Liver (tissue), 9 donors: Measurements from ENCODE around the gene XAB2. TPM values are rescaled to one million over a fixed set of nuclear protein-coding genes. Genes with fewer than 3 reads are reported as not detected.

Experiments used
- DNase-seq: peaks from one replicate; pipeline ENCODE4 v3.0.0-alpha.2; 2017; ENCODE audit warnings: low spot score
- H3K27ac ChIP-seq, 2 donors: one replicate each; pipeline ENCODE4 v1.7.0; 2013; ENCODE audit warnings: inconsistent platforms in 2 of 2, low read length in 2 of 2, control low read depth in 1 of 2, low read depth in 1 of 2, mild to moderate bottlenecking in 1 of 2
- H3K27me3 ChIP-seq, 4 donors: one replicate each; pipeline versions ENCODE4 v1.6.1 to v1.7.0; 2013; ENCODE audit warnings: low read length in 3 of 4, inconsistent platforms in 1 of 4, mild to moderate bottlenecking in 1 of 4, moderate library complexity in 1 of 4; ENCODE audit not compliant: control insufficient read depth in 4 of 4, insufficient read depth in 4 of 4
- H3K36me3 ChIP-seq, 4 donors: one replicate each; pipeline versions ENCODE4 v1.6.1 to v1.7.0; 2013; ENCODE audit warnings: low read length in 3 of 4, mild to moderate bottlenecking in 3 of 4, low read depth in 1 of 4, moderate library complexity in 1 of 4; ENCODE audit not compliant: control insufficient read depth in 4 of 4, insufficient read depth in 3 of 4
- H3K4me1 ChIP-seq, 4 donors: one replicate each; pipeline versions ENCODE4 v1.6.1 to v1.7.0; 2013; ENCODE audit warnings: low read length in 3 of 4, mild to moderate bottlenecking in 3 of 4, moderate library complexity in 1 of 4; ENCODE audit not compliant: control insufficient read depth in 4 of 4, insufficient read depth in 4 of 4
- H3K4me3 ChIP-seq, 3 donors: one replicate each; pipeline versions ENCODE4 v1.6.1 to v1.7.0; 2013; ENCODE audit warnings: low read length in 3 of 3, control low read depth in 1 of 3, low read depth in 1 of 3, mild to moderate bottlenecking in 1 of 3
- H3K9ac ChIP-seq, 2 donors: one replicate each; pipeline ENCODE4 v1.7.0; 2013; ENCODE audit warnings: low read length in 2 of 2, mild to moderate bottlenecking in 2 of 2, moderate library complexity in 2 of 2, control low read depth in 1 of 2, low read depth in 1 of 2
- H3K9me3 ChIP-seq, 4 donors: one replicate each; pipeline versions ENCODE4 v1.6.1 to v1.7.0; 2013; ENCODE audit warnings: low read length in 3 of 4; ENCODE audit not compliant: control insufficient read depth in 4 of 4
- CTCF ChIP-seq: fragments of 150-350 bp; IDR thresholded peaks from 2 replicates; pipeline ENCODE4 v1.5.1; 2017; ENCODE audit warnings: improper control_type of control experiment, low read depth, low read length; ENCODE audit not compliant: missing input control
- FOXA1 ChIP-seq: IDR thresholded peaks from 2 replicates; pipeline ENCODE4 v1.6.1; 2016; ENCODE audit warnings: antibody characterized with exemption
- FOXA2 ChIP-seq: IDR thresholded peaks from 2 replicates; pipeline ENCODE4 v1.6.1; 2016; ENCODE audit warnings: antibody characterized with exemption
- GABPA ChIP-seq, 2 donors: IDR thresholded peaks in 1 of 2; conservative IDR thresholded peaks in 1 of 2; 2 replicates each; pipeline ENCODE4 v1.6.1; 2016; ENCODE audit warnings: antibody characterized with exemption in 2 of 2, mild to moderate bottlenecking in 1 of 2, moderate library complexity in 1 of 2
- HNF4A ChIP-seq, 2 donors: conservative IDR thresholded peaks; 2 replicates each; pipeline ENCODE4 v1.6.1; 2016; ENCODE audit warnings: antibody characterized with exemption in 2 of 2, mild to moderate bottlenecking in 2 of 2
- HNF4G ChIP-seq: IDR thresholded peaks from 2 replicates; pipeline ENCODE4 v1.6.1; 2016; ENCODE audit warnings: antibody characterized with exemption
- JUND ChIP-seq, 2 donors: IDR thresholded peaks; 2 replicates each; pipeline ENCODE4 v1.6.1; 2016; ENCODE audit warnings: antibody characterized with exemption in 2 of 2
- NR2F2 ChIP-seq: IDR thresholded peaks from 2 replicates; pipeline ENCODE4 v1.6.1; 2016; ENCODE audit warnings: antibody characterized with exemption
- RAD21 ChIP-seq, 2 donors: IDR thresholded peaks; 2 replicates each; pipeline ENCODE4 v1.6.1; 2016; ENCODE audit warnings: antibody characterized with exemption in 2 of 2, mild to moderate bottlenecking in 2 of 2
- REST ChIP-seq: IDR thresholded peaks from 2 replicates; pipeline ENCODE4 v1.6.1; 2016; ENCODE audit warnings: antibody characterized with exemption, mild to moderate bottlenecking
- RXRA ChIP-seq, 2 donors: IDR thresholded peaks; 2 replicates each; pipeline ENCODE4 v1.6.1; 2017 to 2018; ENCODE audit warnings: antibody characterized with exemption in 2 of 2, mild to moderate bottlenecking in 1 of 2
- SP1 ChIP-seq: IDR thresholded peaks from 2 replicates; pipeline ENCODE4 v1.6.1; 2018; ENCODE audit warnings: antibody characterized with exemption, mild to moderate bottlenecking
- TAF1 ChIP-seq: conservative IDR thresholded peaks from 2 replicates; pipeline ENCODE4 v1.6.1; 2016; ENCODE audit warnings: antibody characterized with exemption, mild to moderate bottlenecking
- YY1 ChIP-seq: IDR thresholded peaks from 2 replicates; pipeline ENCODE4 v1.6.1; 2016; ENCODE audit warnings: antibody characterized with exemption, mild to moderate bottlenecking
- WGBS: extraction: QIAGEN DNeasy Blood & Tissue Kit; methylation state at CpG from one replicate; pipeline ENCODE4 v1.1.7; 2013; 5-methylcytosine and 5-hydroxymethylcytosine counted together
- polyA plus RNA-seq, 2 donors: library from polyadenylated mRNA; stranded (reverse) in 1 of 2; unstranded in 1 of 2; fragments of 200-250 nt in 1 of 2; fragments of >200 nt in 1 of 2; fragmentation: Nextera tagmentation in 1 of 2; extraction: Ambion mirVana in 1 of 2; gene quantifications; one replicate each; pipeline versions ENCODE4 v1.2.1 to v1.2.3, GENCODE V29; 2013 to 2015
- total RNA-seq, 2 donors: library from RNA; depleted of rRNA; stranded (reverse); fragments of >200 nt; gene quantifications; one replicate each; pipeline ENCODE4 v1.2.3, GENCODE V29; 2014
- TF ChIP-seq, protein P1 (sequence below): IDR thresholded peaks from 2 replicates; pipeline ENCODE4 v1.6.1; 2016; ENCODE audit warnings: antibody characterized with exemption
- TF ChIP-seq, protein P2 (sequence below): IDR thresholded peaks from 2 replicates; pipeline ENCODE4 v1.6.1; 2016; ENCODE audit warnings: antibody characterized with exemption
- TF ChIP-seq, protein P3 (sequence below): IDR thresholded peaks from 2 replicates; pipeline ENCODE4 v1.6.1; 2016; ENCODE audit warnings: antibody characterized with exemption
- donor health status: healthy.
- donor health status: healthy.
- donor health status: healthy.
- donor health status: healthy.
- donor health status: healthy.

XAB2 gene
- total and polyA plus RNA-seq, 4 donors, result 5.1 to 21.3 (median 15.3) TPM

- DNase-seq, result no peak
- Histone ChIP-seq H3K36me3 (no peaks in the 10 kb centered on the region), H3K9me3 (no peaks in the 10 kb centered on the region), H3K9ac (no peak overlapping the region), H3K4me3 (no peak overlapping the region), H3K4me1 (peaks cover 0 to 8% (median 2%) of the 10 kb centered on the region in 4 donors), H3K27me3 (no peaks in the 10 kb centered on the region), H3K27ac (no peak overlapping the region)
- 67% methylated on average over 2 of the region's 2 CpGs for WGBS
- TF ChIP-seq, protein P1, sequence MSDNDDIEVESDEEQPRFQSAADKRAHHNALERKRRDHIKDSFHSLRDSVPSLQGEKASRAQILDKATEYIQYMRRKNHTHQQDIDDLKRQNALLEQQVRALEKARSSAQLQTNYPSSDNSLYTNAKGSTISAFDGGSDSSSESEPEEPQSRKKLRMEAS, result no peak
- no peak for TF ChIP-seq FOXA2
- no peak for TF ChIP-seq YY1
- no peak for TF ChIP-seq SP1
- no peak for TF ChIP-seq HNF4G
- TF ChIP-seq TAF1, result no peak
- TF ChIP-seq FOXA1, result no peak
- TF ChIP-seq REST, result no peak
- TF ChIP-seq RXRA (IDR thresholded peaks at IDR 0.05), result no peak
- TF ChIP-seq, protein P2, sequence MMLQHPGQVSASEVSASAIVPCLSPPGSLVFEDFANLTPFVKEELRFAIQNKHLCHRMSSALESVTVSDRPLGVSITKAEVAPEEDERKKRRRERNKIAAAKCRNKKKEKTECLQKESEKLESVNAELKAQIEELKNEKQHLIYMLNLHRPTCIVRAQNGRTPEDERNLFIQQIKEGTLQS, result no peak
These were observed 20.8 kb upstream of the XAB2 start for GRCh38 chr19:7650148-7650547.

- no peak overlapping the region for H3K27ac ChIP-seq
- H3K4me3 ChIP-seq, result no peak overlapping the region
- H3K9me3 ChIP-seq, result no peaks in the 10 kb centered on the region
- TF ChIP-seq FOXA2 (no peak), HNF4A (conservative IDR thresholded peaks at IDR 0.05) (no peak), GABPA (IDR thresholded peaks at IDR 0.05 in 1 of 2, conservative IDR thresholded peaks at IDR 0.05 in 1 of 2) (no peak), FOXA1 (no peak), TAF1 (no peak), NR2F2 (no peak)
- no peak for DNase-seq
- peaks cover 0 to 3% (median 0%) of the 10 kb centered on the region in 4 donors for H3K36me3 ChIP-seq
- H3K9ac ChIP-seq, result no peak overlapping the region
- H3K4me1 ChIP-seq, result peaks cover 0 to 8% (median 2%) of the 10 kb centered on the region in 4 donors
- H3K27me3 ChIP-seq, result no peaks in the 10 kb centered on the region
- 87% methylated on average over 15 of the region's 15 CpGs for WGBS
These were observed 19.1 kb upstream of the XAB2 start for GRCh38 chr19:7648265-7649014.

DNA sequence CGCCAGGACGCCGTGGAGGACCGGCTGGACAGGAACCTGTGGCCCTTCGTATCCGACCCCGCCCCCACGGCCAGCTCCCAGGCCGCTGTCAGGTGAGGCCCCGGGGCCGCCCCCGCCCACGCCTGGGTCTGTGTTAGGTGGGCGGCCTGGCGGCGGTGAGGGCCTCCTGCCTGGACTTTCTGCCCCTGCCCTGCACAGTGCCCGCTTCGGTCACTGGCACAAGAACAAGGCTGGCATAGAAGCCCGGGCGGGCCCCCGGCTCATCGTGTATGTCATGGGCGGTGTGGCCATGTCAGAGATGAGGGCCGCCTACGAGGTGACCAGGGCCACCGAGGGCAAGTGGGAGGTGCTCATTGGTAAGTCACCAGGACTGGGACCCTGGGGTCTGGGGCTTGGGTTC is 17.8 kb upstream of the XAB2 start:
- Histone ChIP-seq H3K4me3 (no peak overlapping the region), H3K27me3 (no peaks in the 10 kb centered on the region), H3K4me1 (peaks cover 0 to 5% (median under 1%) of the 10 kb centered on the region in 4 donors), H3K36me3 (peaks cover 0 to 3% (median 0%) of the 10 kb centered on the region in 4 donors), H3K9ac (no peak overlapping the region), H3K27ac (no peak overlapping the region), H3K9me3 (no peaks in the 10 kb centered on the region)
- no peak for DNase-seq
- WGBS, result 93% methylated on average over 26 of the region's 26 CpGs
- TF ChIP-seq CTCF (no peak), FOXA1 (no peak), RAD21 (IDR thresholded peaks at IDR 0.05) (no peak), HNF4G (no peak), FOXA2 (no peak), JUND (IDR thresholded peaks at IDR 0.05) (no peak), NR2F2 (no peak), SP1 (no peak)
- TF ChIP-seq, protein P1, result no peak
- TF ChIP-seq, protein P3, sequence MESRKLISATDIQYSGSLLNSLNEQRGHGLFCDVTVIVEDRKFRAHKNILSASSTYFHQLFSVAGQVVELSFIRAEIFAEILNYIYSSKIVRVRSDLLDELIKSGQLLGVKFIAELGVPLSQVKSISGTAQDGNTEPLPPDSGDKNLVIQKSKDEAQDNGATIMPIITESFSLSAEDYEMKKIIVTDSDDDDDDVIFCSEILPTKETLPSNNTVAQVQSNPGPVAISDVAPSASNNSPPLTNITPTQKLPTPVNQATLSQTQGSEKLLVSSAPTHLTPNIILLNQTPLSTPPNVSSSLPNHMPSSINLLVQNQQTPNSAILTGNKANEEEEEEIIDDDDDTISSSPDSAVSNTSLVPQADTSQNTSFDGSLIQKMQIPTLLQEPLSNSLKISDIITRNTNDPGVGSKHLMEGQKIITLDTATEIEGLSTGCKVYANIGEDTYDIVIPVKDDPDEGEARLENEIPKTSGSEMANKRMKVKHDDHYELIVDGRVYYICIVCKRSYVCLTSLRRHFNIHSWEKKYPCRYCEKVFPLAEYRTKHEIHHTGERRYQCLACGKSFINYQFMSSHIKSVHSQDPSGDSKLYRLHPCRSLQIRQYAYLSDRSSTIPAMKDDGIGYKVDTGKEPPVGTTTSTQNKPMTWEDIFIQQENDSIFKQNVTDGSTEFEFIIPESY, result no peak
- TF ChIP-seq, protein P2, result no peak
